H1 (cell line): ENCODE results near the gene KCTD19. TPM values are rescaled to one million over a fixed set of nuclear protein-coding genes. Genes with fewer than 3 reads are reported as not detected.

Experiments used
- FOSL1 ChIP-seq: IDR thresholded peaks from 2 replicates; pipeline ENCODE4 v1.6.1; 2011; ENCODE audit warnings: mild to moderate bottlenecking, low read depth, low read length, moderate library complexity; ENCODE audit not compliant: insufficient read depth
- HDAC6 ChIP-seq: IDR thresholded peaks from one replicate; pipeline ENCODE4 v1.7.1; 2012; ENCODE audit warnings: low read depth, mild to moderate bottlenecking, inconsistent platforms, low read length, moderate library complexity
- MAFK ChIP-seq: IDR thresholded peaks from 2 replicates; pipeline ENCODE4 v1.6.1; 2012; ENCODE audit warnings: low read depth, mild to moderate bottlenecking, improper control_type of control experiment, low read length
- POLR2A ChIP-seq, 2 experiments: IDR thresholded peaks; 1 replicate in 1 of 2; 2 replicates in 1 of 2; pipeline ENCODE4 v1.6.1; 2011; ENCODE audit warnings: low read depth in 2 of 2, low read length in 2 of 2, mild to moderate bottlenecking in 2 of 2; ENCODE audit errors: control extremely low read depth in 1 of 2
- RXRA ChIP-seq: IDR thresholded peaks from 2 replicates; pipeline ENCODE4 v1.6.1; 2011; ENCODE audit warnings: low read depth, mild to moderate bottlenecking, low read length, moderate library complexity; ENCODE audit not compliant: insufficient read depth
- TBP ChIP-seq: IDR thresholded peaks from 2 replicates; pipeline ENCODE4 v1.6.1; 2011; ENCODE audit warnings: low read depth, low read length, improper control_type of control experiment
- polyA plus RNA-seq, 7 experiments: library from polyadenylated mRNA; depleted of rRNA in 3 of 7; stranded (reverse) in 5 of 7; unstranded in 2 of 7; fragments of >200 nt in 5 of 7; fragments of 200-250 nt in 2 of 7; gene quantifications; 1 replicate in 5 of 7; 2 replicates in 1 of 7; 4 replicates in 1 of 7; pipeline versions ENCODE4 v1.2.1 to v1.2.3, GENCODE V29; 2011 to 2013; ENCODE audit warnings: missing spikeins in 2 of 7, mixed read lengths in 2 of 7
- total RNA-seq: library from RNA; stranded (reverse); fragmentation: NEBNext Ultra II Directional; extraction: Animal tissue kit (Norgen Biotek cat#: 25700); gene quantifications from 2 replicates; pipeline ENCODE4 v1.2.1, GENCODE V29; 2021
- TF ChIP-seq, protein P1 (sequence below): fragments of 300-600 bp; sonication (generic); IDR thresholded peaks from 2 replicates; pipeline ENCODE4 v1.7.1; 2012; ENCODE audit warnings: low read length, moderate library complexity, mild to moderate bottlenecking, inconsistent platforms; ENCODE audit not compliant: insufficient replicate concordance

KCTD19 gene
- total and polyA plus RNA-seq, 2 of the 8 experiments (the other 6 are each of a cell fraction or from before 2014, with no cell fraction given), result 0.06 to 0.24 TPM

DNA sequence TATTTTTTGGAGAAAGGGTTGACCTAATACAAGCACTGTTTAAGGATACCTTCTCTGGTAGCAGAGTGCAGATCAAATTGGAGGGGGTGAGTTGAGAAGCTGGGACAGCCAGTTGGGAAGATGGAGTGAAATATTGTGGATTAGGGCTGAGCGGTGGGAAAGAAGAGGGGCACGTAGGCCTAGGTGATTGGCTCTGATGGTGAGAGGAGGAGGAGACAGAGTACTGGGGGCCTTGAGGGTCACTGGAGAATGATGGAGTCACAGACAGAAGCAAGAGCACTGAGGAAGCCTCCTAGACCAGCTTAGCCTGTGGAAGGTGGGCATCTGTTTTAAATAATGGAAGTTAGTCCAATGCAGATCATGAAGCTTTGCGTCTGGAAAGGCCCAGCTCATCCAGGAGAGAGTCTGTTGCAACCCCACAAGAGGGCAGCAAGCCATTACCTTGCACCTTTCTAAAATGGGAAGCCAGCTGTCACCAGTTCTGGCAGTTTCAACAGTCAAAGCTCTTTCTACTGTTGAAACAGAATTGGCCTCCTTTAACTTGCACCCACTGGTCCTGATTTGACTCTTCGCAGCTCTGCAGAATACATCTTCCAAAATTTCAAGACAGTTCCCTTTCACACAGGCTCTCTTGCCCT lies 66.0 kb downstream of the KCTD19 start (continued):
- no peak for TF ChIP-seq TBP
- no peak for TF ChIP-seq HDAC6
- no peak for TF ChIP-seq POLR2A (IDR thresholded peaks at IDR 0.05; ENCODE audit: control extremely low read depth in 1 of 2, low read depth in 2 of 2, low read length in 2 of 2)
- TF ChIP-seq, protein P1, sequence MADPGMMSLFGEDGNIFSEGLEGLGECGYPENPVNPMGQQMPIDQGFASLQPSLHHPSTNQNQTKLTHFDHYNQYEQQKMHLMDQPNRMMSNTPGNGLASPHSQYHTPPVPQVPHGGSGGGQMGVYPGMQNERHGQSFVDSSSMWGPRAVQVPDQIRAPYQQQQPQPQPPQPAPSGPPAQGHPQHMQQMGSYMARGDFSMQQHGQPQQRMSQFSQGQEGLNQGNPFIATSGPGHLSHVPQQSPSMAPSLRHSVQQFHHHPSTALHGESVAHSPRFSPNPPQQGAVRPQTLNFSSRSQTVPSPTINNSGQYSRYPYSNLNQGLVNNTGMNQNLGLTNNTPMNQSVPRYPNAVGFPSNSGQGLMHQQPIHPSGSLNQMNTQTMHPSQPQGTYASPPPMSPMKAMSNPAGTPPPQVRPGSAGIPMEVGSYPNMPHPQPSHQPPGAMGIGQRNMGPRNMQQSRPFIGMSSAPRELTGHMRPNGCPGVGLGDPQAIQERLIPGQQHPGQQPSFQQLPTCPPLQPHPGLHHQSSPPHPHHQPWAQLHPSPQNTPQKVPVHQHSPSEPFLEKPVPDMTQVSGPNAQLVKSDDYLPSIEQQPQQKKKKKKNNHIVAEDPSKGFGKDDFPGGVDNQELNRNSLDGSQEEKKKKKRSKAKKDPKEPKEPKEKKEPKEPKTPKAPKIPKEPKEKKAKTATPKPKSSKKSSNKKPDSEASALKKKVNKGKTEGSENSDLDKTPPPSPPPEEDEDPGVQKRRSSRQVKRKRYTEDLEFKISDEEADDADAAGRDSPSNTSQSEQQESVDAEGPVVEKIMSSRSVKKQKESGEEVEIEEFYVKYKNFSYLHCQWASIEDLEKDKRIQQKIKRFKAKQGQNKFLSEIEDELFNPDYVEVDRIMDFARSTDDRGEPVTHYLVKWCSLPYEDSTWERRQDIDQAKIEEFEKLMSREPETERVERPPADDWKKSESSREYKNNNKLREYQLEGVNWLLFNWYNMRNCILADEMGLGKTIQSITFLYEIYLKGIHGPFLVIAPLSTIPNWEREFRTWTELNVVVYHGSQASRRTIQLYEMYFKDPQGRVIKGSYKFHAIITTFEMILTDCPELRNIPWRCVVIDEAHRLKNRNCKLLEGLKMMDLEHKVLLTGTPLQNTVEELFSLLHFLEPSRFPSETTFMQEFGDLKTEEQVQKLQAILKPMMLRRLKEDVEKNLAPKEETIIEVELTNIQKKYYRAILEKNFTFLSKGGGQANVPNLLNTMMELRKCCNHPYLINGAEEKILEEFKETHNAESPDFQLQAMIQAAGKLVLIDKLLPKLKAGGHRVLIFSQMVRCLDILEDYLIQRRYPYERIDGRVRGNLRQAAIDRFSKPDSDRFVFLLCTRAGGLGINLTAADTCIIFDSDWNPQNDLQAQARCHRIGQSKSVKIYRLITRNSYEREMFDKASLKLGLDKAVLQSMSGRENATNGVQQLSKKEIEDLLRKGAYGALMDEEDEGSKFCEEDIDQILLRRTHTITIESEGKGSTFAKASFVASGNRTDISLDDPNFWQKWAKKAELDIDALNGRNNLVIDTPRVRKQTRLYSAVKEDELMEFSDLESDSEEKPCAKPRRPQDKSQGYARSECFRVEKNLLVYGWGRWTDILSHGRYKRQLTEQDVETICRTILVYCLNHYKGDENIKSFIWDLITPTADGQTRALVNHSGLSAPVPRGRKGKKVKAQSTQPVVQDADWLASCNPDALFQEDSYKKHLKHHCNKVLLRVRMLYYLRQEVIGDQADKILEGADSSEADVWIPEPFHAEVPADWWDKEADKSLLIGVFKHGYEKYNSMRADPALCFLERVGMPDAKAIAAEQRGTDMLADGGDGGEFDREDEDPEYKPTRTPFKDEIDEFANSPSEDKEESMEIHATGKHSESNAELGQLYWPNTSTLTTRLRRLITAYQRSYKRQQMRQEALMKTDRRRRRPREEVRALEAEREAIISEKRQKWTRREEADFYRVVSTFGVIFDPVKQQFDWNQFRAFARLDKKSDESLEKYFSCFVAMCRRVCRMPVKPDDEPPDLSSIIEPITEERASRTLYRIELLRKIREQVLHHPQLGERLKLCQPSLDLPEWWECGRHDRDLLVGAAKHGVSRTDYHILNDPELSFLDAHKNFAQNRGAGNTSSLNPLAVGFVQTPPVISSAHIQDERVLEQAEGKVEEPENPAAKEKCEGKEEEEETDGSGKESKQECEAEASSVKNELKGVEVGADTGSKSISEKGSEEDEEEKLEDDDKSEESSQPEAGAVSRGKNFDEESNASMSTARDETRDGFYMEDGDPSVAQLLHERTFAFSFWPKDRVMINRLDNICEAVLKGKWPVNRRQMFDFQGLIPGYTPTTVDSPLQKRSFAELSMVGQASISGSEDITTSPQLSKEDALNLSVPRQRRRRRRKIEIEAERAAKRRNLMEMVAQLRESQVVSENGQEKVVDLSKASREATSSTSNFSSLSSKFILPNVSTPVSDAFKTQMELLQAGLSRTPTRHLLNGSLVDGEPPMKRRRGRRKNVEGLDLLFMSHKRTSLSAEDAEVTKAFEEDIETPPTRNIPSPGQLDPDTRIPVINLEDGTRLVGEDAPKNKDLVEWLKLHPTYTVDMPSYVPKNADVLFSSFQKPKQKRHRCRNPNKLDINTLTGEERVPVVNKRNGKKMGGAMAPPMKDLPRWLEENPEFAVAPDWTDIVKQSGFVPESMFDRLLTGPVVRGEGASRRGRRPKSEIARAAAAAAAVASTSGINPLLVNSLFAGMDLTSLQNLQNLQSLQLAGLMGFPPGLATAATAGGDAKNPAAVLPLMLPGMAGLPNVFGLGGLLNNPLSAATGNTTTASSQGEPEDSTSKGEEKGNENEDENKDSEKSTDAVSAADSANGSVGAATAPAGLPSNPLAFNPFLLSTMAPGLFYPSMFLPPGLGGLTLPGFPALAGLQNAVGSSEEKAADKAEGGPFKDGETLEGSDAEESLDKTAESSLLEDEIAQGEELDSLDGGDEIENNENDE, result no peak
- TF ChIP-seq FOSL1, result no peak
- peak; percentile 26; the same call in 1 of the 2 replicates for TF ChIP-seq MAFK
- TF ChIP-seq RXRA, result no peak
